NCI-H1694 treated with DMSO at 0.1 percent for 48 hours (cell line): ENCODE data around the gene HMCN1.

ENCODE experiments used
- DNase-seq: peaks from one replicate; lab custom pipeline; 2025; lab: John Stamatoyannopoulos, UW

HMCN1 gene

DNA sequence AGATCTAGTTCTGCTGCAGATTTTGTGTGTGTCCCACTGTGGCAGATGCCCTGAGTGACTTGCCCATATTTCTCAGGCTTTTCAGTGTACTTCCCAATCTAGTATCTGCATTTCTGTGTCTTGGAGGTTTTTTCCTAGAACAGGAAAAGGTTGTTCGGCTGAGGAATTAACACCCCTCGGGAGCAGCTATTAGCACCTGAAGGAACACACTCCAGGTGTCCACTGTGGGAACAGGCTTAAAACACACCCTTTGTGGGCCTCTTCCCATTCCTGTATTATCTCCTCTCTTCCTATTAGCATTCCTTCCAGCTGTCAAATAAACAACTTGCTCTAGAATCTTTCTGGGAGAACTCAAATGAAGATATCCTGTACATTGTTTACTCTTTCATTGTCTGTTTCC lies 178.3 kb downstream of the HMCN1 start:
- no peak for DNase-seq

DNA sequence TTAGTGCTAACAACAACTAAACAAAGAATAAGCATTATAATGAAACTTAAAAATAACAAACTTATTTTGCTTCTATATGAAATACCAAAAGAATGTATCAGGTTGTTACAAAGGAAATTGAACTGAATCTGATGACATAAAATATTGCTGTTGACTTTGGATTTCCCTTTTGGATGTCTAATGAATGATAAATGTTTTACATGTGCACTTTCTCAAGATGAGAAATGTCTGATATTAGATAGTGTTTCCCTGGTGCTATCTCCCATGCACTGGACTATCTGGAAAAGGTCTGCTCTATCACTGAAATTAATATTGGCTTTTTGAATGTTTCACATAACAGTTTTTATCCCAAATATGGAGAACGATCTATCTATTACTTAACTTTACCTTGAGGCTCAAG lies 179.9 kb downstream of the HMCN1 start:
- DNase-seq, result no peak

DNA sequence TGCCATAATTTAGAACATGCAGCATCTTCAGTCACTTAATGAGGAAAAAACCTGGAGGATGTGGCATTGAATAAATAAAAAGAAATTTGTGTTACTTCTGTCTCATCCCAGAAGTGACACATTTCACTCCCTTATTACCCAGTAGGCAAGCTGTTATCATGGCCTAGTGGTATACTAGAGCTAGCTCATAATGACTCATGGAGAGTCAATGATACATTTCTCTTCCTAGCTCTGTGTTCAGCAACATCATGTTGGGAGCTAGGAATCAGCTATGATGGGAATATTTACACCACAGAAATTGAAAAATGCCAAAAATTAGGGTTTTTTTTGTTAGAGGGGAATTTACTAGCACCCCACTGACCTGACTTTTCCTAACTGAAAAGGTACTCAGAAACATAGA lies 182.7 kb downstream of the HMCN1 start:
- DNase-seq, result no peak

DNA sequence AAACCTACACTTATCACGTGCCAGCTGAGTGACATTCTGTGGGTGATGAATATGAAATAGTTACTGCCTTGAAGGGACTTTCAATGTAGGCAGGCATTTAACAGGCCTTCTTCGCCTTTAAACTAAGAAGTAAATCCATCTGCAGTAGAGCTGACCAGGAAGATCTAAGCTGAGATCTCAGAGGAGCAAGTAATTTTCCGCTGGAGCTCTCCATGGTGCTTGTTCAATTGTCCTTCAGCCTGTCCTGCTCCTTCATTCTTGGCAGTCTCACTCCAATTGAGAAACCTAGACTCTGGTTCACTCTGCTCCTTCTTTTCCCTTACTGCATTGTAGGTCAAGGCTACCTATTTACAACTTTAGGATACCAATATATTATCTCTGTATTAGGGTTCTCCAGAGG lies 183.5 kb downstream of the HMCN1 start:
- DNase-seq, result no peak

DNA sequence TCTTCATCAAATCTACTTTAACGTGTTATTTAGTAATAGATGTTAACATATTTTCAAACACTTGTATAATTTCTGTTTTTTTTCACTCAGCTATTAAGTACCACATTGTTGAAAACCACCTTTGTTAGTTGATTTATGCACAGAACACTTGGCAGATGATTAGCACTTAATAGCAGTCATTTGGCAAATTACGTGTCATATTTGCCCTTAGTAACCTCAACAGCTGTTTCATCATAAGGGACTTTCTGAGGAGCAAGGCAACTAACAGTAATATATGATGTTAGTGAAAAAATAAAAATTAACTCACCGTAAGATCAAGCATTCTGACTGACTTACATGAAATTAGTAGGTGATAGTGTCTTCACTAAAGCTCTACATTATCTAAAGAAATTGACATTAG lies 186.4 kb downstream of the HMCN1 start:
- DNase-seq, result peak; percentile 46

DNA sequence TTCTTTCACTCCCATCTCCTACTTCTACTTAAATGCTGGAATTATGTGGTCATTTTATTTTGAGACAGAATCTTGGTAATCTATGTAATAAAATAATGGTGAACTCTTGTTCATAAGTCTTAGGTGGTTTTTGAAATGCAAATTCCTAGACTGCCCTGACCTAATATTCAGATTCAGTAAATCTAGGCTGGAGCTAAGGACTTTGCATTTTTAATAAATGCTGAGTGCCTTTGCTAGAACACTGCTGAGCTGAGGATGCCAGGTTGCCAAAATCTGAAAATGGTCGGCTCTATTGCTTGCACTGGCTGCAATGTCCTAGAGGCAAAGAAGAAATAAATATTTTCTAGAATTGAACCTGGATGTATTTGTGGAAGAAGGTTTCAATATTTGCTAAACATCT lies 187.4 kb downstream of the HMCN1 start:
- DNase-seq, result no peak

DNA sequence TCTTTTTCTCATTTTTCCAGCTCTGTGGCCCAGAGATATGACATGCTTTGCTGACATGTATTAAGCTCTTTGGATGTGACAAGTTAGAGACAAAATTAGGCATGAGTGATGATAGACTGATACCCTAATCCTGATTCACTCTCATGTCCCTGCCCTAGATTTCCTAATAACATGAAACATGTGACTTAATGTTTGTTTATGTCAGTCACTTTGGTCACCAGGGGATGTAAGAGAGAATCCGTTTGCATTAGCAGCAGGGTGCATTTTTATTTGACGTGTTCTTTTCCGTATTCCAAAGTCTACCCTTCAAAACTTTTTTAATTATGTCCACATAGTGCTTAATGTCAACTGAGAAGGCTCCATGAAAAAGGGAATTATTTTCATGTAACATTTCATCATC lies 192.4 kb downstream of the HMCN1 start:
- DNase-seq, result no peak

DNA sequence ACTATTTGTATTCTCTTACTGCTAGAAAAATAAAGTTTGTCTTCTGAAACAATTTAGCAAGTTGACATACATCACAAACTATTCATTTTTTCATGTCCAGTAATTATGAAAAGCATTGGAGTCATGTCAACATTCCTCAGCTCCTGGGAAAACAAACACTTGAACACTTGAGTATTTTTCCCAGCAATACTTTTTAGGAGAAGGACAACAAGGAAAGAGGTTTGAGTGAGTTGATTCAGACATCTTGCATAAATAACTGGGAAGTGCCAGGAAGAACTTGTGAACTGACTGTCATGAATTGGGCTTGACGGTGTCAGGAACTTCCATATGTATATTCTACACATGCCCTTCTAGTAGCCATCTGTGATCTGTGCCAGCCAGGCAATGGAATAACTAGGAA lies 195.6 kb downstream of the HMCN1 start:
- no peak for DNase-seq

DNA sequence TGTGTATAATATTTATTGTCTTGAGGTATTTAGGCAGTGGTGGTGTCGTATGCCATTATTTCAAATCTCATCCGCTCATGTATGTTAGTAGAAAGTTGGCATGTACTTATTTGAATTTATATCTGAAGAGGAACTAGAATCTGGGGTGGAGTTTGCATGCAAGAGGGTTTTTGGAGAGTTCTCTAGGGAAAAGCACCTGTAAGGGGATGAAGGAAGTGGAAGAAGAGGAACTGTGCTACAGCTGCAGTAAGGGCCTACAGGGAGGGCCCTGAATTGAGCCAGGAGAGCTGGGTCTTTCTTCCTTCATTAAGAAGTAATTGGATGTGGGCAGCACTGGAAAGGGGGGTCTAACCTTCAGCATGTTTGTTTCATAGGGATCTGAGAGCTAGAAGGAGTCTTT lies 197.2 kb downstream of the HMCN1 start:
- DNase-seq, result no peak

DNA sequence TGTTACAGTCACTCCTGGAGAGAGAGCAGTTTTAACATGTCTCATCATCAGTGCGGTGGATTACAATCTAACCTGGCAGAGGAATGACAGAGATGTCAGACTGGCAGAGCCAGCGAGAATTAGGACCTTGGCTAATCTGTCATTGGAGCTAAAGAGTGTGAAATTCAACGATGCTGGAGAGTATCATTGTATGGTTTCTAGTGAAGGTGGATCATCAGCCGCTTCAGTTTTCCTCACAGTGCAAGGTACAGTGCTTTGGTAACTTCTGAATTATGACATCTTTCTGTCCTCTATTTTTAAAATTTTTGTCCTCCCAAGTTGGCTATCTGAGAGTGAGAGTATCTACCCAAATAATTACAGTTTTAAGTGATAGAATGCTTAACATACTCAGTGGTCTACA lies 199.4 kb downstream of the HMCN1 start:
- DNase-seq, result no peak

DNA sequence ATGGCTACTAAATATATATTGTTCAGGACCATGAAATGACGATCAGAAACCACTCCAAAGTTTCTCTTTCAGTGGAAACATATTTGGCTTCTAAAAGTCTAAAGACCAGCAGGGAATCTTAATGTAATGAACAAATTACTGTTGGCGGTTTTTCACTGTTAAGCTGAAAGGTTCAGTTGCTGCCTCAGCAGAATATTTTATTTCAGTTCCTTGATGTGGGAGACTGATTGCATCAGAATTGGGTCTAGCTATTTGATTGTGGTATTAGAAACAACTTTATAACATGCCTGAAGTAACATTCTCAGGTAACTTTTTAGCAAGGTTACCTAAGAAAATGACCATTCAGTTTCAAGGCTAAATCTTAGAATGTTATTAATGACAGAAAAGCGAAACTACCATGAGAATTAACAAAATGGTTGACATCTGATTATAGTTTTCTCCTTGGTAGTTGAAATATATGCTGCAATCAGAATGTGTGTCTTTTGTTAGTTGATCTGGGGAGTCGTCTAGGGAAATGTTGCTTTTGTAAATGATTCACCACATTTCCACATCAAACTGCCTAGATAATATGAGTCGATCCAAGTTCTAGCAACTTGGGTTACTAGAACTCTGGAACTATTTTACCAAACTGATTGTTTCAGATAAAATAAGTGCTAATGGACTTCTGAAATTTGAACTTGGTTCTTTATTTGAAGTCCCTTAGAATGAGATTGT lies 200.4 kb downstream of the HMCN1 start:
- DNase-seq, result no peak

DNA sequence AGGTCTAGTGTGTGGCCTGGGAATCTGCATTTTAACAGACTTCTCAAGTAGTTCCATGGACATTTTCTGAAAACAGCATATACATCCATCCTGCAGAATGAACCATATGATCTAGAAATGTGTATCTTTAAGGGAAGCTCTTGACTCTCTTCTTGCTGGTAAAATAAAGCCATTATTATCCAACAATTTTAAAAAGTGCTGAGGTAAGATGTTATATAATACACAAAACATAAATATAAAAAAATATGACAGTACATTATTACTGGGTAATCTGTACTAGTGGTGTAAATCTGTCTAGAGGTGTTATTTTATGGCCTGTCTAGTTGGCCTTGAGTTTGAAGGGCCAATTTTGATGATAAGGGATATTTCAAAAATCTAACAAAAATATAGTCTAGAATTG lies 201.2 kb downstream of the HMCN1 start:
- DNase-seq, result no peak

DNA sequence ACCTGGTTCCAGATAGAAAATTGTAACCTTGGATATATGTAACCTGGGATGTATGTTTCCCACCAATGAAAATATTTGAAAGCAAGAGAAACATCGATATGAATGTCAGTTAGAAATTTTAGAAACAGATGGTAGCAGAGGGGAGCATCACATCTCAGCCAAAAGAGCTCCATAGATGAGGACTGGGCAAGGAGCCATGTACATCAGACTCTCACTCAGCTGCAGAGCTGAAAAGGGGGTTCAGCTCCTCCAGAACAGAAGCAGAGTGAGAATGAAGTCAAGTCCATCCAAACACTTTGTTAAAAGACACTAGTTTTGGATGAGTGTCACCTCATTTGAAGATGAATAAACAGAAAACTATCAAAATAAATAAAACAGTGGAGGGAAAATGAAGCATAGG lies 202.4 kb downstream of the HMCN1 start:
- peak; percentile 92 for DNase-seq

DNA sequence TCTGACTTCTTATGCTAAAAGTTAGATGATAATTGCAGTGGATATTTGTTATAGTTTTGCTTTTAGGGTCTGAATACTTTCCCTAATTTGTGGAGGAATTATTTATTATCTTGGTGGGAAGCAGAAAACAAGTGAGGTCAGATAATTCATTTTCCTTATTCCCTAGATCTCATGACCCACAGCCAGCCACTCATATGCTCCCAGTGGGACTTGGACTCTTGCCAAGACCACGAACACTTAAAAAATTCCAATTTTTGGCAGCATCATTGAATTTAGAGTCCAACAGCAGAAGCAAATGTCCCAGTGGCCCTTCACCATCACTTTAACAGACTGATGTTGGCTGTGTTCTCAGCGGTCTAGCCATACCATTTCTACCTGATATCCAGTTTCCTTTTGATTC lies 204.2 kb downstream of the HMCN1 start:
- DNase-seq, result no peak

DNA sequence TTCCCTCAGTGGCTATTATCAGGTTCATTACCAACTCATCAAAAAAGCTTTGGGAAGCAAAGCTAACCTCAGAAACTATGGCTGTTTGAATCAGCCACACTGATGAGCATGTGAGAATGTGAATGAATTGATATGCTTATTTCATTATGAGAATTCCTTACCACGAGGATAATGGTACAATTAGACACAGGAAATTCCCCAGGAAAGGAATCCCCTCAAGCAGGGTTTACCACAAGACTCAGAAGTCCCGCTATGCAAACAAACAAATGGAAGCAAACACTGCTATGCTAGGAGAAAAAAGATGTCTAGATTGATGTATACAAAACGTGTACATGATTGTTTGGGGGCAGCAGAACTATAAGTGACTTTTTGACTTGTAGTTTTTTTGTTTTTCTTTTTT lies 205.0 kb downstream of the HMCN1 start:
- DNase-seq, result no peak

DNA sequence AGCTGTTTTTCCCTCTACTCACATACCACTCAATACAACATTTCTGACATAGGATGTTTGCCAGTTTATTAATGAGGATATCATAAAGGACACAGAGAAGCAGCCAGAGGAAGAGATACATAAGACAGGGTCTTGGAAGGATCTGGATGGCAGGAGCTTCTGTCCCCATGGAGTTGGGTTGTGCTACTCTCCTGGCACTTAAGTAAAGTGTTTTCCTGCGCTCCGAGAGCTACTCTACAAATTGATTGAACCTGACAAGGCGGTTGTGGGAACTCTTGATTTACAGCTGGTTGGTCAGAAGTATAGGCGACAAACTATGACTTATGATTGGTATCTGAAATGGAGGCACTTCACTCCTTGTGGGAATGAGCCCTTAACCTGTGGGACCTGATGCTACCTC lies 208.8 kb downstream of the HMCN1 start:
- DNase-seq, result no peak

DNA sequence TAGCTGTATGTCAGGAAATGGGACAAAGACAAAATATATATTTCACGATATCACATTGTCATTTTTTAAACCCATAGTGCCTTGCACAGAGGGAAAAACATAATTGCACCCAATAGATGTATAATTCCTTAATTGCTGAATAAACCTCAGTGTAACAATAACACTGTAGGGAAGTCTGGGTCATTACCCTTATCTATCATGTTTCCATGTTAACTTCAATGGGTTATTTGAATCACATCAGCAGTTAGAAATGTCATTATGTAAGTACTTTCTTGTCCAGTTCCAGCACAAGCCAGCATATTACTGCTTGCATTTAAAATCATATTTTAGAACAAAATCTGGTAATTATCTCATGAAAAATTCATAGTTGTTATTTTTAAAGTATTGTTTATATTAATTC lies 222.7 kb downstream of the HMCN1 start:
- DNase-seq, result no peak

DNA sequence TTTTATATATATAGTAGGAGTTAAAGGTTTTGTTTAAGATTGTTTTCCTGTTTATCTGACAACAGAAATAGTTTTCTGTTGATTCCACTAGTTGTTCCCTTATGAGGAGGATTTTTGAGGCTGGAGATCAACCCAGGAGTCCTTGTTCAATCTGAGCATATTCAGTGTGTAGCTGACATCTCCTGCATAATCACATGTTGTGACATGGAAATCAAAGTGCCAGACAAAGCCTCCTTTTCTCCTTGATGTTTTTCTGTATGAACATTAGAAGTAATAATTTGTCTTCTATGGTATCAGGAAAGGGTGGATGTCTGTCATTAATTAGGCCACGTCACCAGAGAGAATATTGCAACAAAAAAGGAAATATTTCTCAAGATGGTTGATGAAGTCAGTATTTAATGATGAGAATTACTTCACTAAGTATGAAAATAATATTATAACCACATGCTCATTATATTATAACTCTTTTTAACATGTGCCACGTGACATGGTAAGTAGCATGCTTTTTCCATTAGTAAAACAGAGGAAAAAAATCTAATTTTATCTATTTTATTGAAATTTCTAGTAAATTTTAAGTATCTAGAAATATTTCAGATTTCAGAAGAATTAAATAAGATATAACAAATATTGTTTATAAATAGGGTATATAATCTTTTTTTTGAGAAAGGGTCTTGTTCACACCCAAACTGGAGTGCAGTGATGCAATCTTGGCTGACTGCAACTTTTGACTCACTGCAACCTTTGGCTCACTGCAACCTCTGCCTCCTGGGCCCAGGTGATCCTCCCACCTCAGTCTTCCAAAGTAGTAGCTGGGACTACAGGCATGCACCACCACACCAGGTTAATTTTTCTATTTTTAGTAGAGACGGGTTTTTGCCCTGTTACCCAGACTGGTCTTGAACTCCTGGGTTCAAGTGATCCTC lies 223.5 kb downstream of the HMCN1 start:
- no peak for DNase-seq

DNA sequence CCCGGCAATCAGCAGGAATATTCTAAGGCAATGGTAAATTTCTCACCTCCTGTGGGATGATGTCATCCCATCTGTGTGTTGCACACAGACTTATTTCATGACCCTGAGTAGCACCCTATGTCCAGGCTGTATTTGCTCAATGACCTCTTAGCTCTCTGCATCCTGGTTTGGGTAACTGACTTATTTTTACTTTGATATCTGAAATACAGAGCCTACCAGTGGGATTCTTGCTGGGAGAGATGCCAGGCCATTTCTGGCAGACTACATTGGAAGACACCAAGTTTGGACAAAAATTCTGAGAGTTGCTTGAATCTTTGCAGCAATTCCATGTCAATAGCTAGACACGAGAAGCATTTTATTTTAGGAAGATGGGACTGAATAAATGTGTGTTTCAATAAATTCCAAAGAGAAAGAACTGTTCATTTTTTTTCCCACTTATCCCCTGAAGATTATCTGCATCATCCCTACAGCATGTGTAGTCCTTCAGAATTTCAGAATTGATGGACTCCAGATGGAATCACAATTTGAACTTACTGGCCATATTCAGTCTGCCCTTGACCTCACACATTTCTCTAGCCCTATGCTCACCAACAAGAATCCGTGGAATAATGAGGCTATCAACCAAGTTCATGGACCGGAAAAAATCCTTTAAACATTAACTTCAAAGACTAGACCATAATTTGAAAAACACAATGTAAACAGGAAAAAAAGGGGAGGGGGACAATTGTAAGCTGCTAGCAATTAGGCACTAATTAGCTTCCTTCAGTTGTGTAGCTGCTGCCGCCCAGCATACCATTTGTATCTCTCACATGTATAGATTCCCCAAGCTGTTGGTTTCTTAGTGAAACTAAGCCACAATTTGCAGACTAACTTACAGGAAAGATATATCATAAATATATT lies 226.5 kb downstream of the HMCN1 start:
- no peak for DNase-seq

DNA sequence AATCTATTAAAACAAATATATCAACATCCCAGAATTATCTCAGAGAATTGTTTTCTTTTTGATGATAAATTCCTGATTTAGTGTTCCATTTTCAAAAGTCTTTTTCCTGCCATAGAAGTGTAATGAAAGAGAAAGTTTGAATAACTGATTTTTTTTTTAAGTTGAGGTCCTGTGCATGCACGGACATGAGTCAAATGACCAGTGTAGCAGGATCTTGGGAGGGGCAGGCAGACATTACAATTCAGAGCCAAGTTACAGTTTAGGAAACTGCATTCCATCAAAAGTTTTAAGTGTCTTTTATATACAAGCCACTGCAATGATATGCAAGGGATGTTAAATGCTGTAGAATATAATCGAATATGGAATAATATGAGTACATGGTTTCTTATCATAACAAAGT lies 227.5 kb downstream of the HMCN1 start:
- DNase-seq, result no peak

DNA sequence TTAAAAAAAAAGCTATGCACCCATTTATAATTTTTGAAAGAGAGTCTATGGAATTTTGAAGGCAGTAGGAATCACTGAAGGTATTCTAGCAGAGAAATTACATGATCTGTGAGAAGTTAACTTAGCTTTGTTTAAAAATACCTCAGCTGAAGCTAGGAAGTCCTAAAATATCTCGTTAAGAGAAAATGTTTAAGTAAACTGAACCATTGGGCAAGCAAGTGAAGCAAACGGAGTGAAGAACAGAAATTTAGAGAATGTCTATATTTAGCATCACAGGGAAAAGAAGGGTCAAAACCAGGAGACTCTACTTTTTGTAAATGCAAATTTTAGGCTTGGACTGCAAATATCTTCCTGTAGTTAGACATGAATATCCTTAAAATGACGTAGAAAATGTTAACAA lies 230.8 kb downstream of the HMCN1 start:
- DNase-seq, result no peak

DNA sequence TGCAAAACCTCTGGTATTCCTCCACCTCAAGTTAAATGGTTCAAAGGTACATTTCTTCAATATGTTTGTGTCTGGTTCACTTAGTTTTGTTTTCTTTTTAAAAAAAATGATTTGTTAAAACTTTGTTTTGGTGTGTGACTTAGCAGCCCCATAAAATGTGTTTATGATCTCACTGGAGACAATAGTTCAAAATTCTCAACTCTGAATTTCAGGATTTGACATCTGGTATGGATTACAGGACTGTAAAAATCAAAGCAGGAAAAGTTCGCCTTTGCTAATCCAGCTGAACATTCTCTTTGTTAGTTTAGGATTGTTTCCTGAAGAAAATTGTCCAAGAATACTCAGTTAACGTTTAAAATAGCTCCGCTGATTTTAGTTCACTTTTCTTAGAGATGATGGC lies 231.7 kb downstream of the HMCN1 start:
- DNase-seq, result no peak

DNA sequence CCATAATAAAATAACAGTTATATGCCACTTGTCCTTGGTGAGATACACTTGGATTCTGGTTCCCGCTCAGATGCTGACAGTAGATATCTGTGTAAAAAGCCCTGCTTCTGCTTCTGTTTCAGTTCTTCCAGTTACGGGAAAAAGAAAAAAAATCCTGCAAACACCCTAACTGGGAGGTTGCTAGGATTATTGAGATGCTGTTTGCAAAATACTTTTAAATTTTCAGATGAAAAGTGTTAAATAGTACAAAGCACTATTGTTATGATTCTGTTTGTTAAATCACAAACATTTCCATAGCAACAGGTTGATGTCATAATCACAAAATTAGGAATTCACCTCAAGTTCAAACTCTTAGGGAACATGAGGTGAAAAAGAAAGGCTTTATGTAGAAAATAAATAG lies 232.3 kb downstream of the HMCN1 start:
- no peak for DNase-seq
